CD1c-positive myeloid dendritic cell (primary cell): Measurements from ENCODE around the gene KCNA2.

Source experiments
- DNase-seq: peaks from one replicate; pipeline ENCODE4 v3.0.0-alpha.2; 2016; ENCODE audit errors: extremely low spot score

The KCNA2 gene

GRCh38 chr1:110602466-110602865, 3.7 kb downstream of the KCNA2 start:
- no peak for DNase-seq

GRCh38 chr1:110601332-110601731, 4.8 kb downstream of the KCNA2 start:
- no peak for DNase-seq

GRCh38 chr1:110600716-110601115, 5.4 kb downstream of the KCNA2 start:
- no peak for DNase-seq

- no peak for DNase-seq
Observed at GRCh38 chr1:110597966-110598365, 8.2 kb downstream of the KCNA2 start.

GRCh38 chr1:110596312-110596711, 9.8 kb downstream of the KCNA2 start:
- DNase-seq: no peak

- DNase-seq: no peak
Observed at GRCh38 chr1:110595353-110595710, 10.8 kb downstream of the KCNA2 start.

- no peak for DNase-seq
Observed at GRCh38 chr1:110594456-110595352, 11.5 kb downstream of the KCNA2 start.

- no peak for DNase-seq
Observed at GRCh38 chr1:110593902-110594301, 12.3 kb downstream of the KCNA2 start.

- no peak for DNase-seq
Observed at GRCh38 chr1:110591956-110592355, 14.2 kb downstream of the KCNA2 start.

GRCh38 chr1:110588991-110589390, 17.2 kb downstream of the KCNA2 start:
- DNase-seq: no peak

GRCh38 chr1:110588486-110588885, 17.7 kb downstream of the KCNA2 start:
- no peak for DNase-seq

- no peak for DNase-seq
Observed at GRCh38 chr1:110587906-110588305, 18.3 kb downstream of the KCNA2 start.

GRCh38 chr1:110585481-110585880, 20.7 kb downstream of the KCNA2 start:
- DNase-seq: no peak

GRCh38 chr1:110584045-110584444, 22.1 kb downstream of the KCNA2 start:
- no peak for DNase-seq

GRCh38 chr1:110583505-110583904, 22.7 kb downstream of the KCNA2 start:
- DNase-seq: no peak

- no peak for DNase-seq
Observed at GRCh38 chr1:110582378-110582777, 23.8 kb downstream of the KCNA2 start.

GRCh38 chr1:110581682-110582145, 24.4 kb downstream of the KCNA2 start:
- DNase-seq: no peak

- DNase-seq: no peak
Observed at GRCh38 chr1:110580244-110580643, 25.9 kb downstream of the KCNA2 start.

GRCh38 chr1:110579460-110579859, 26.7 kb downstream of the KCNA2 start:
- DNase-seq: no peak

GRCh38 chr1:110576441-110576840, 29.7 kb downstream of the KCNA2 start:
- DNase-seq: no peak

GRCh38 chr1:110573314-110573713, 32.8 kb downstream of the KCNA2 start:
- DNase-seq: no peak

GRCh38 chr1:110572751-110573150, 33.4 kb downstream of the KCNA2 start:
- DNase-seq: no peak

GRCh38 chr1:110570901-110571300, 35.3 kb downstream of the KCNA2 start:
- no peak for DNase-seq

- DNase-seq: no peak
Observed at GRCh38 chr1:110570307-110570706, 35.9 kb downstream of the KCNA2 start.
